ENCODE measurements around the gene GALNT13. TPM values are rescaled to one million over a fixed set of nuclear protein-coding genes. Genes with fewer than 3 reads are reported as not detected.

The GALNT13 gene
- total RNA-seq, 1 donor from 2014 or later = 0.19 TPM

DNA sequence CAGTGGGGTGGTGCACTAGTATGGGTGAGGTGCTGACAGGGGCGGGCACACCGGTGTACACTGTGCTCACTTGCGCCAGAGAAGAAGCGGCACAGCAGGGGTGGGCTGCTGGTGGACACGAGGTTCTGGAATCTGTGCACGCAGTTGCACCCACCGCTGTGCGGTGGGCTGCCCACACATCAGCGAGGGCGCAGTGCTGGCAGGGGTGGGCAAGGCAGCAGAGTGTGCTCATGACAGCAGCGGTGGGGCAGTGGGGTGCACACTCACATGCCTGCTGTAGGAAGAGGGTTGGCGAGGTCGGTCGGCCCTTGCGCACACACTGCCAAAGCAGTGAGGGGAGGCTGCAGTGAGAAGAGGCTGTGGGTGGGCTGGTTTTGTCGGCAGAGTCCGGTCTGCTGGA is 141.8 kb downstream of the GALNT13 start:
- Histone ChIP-seq H3K27ac (replicated peaks) (no peak overlapping the region), H3K36me3 (no peaks in the 10 kb centered on the region), H3K9me3 (replicated peaks) (peaks cover 44% of the 10 kb centered on the region), H3K27me3 (ENCODE audit: low read depth) (no peaks in the 10 kb centered on the region), H3K4me3 (no peak overlapping the region), H3K4me1 (no peaks in the 10 kb centered on the region)
- intact Hi-C loops (cut with micrococcal nuclease) = no loop called here
- no peak for DNase-seq
- TF ChIP-seq, protein P1, sequence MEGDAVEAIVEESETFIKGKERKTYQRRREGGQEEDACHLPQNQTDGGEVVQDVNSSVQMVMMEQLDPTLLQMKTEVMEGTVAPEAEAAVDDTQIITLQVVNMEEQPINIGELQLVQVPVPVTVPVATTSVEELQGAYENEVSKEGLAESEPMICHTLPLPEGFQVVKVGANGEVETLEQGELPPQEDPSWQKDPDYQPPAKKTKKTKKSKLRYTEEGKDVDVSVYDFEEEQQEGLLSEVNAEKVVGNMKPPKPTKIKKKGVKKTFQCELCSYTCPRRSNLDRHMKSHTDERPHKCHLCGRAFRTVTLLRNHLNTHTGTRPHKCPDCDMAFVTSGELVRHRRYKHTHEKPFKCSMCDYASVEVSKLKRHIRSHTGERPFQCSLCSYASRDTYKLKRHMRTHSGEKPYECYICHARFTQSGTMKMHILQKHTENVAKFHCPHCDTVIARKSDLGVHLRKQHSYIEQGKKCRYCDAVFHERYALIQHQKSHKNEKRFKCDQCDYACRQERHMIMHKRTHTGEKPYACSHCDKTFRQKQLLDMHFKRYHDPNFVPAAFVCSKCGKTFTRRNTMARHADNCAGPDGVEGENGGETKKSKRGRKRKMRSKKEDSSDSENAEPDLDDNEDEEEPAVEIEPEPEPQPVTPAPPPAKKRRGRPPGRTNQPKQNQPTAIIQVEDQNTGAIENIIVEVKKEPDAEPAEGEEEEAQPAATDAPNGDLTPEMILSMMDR (IDR thresholded peaks at IDR 0.05; ENCODE audit: borderline replicate concordance) = no peak

DNA sequence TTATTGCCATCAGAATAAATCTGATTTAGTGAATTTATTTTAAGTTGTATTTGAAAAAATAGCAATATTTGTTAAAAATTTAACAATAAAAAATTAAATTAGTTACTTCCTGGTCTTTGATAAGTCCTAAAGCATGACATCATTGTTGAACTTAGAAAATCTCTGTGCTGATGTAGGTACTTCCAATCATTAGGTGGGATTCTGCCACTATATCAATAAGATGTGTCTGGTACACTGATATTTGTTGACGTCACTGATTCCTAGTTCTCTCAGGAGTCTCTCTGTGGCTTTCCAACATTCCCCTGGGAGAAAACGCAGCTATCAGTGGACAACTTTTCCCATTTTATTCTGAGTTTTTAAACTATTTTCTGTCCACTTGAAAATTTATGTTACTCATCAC is 143.5 kb downstream of the GALNT13 start:
- Histone ChIP-seq H3K27ac (replicated peaks) (no peak overlapping the region), H3K4me3 (no peak overlapping the region), H3K27me3 (ENCODE audit: low read depth) (no peaks in the 10 kb centered on the region), H3K36me3 (no peaks in the 10 kb centered on the region), H3K4me1 (no peaks in the 10 kb centered on the region), H3K9me3 (replicated peaks) (peaks cover 35% of the 10 kb centered on the region)
- no peak for DNase-seq
- TF ChIP-seq, protein P1 (IDR thresholded peaks at IDR 0.05; ENCODE audit: borderline replicate concordance) = no peak
- intact Hi-C loops (cut with micrococcal nuclease) = no loop called here

DNA sequence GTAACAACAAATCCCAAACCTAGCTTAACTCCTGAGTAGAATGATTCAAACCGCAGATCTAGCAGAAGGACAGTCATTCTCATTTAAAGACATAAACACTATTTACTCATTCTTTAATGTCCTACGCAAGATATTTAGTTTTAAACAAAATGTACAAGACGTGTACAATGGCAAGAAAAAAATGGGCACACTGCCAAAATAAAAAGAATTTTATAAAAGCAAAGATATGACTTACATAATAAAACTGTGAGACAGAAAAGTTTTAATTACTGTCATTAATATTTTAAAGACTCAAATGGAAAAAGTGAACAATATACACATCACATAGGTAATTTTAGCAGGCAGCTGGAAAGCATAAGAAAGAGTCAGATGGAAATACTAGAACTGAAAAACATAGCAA is 157.8 kb downstream of the GALNT13 start:
- TF ChIP-seq, protein P1 (IDR thresholded peaks at IDR 0.05; ENCODE audit: borderline replicate concordance) = no peak
- H3K36me3 ChIP-seq = no peaks in the 10 kb centered on the region
- peaks cover 39% of the 10 kb centered on the region for H3K9me3 ChIP-seq (replicated peaks)
- intact Hi-C loops (cut with micrococcal nuclease) = no loop called here
- DNase-seq = no peak
- no peaks in the 10 kb centered on the region for H3K27me3 ChIP-seq (ENCODE audit: low read depth)
- H3K4me1 ChIP-seq = no peaks in the 10 kb centered on the region
- no peak overlapping the region for H3K4me3 ChIP-seq
- no peak overlapping the region for H3K27ac ChIP-seq (replicated peaks)

DNA sequence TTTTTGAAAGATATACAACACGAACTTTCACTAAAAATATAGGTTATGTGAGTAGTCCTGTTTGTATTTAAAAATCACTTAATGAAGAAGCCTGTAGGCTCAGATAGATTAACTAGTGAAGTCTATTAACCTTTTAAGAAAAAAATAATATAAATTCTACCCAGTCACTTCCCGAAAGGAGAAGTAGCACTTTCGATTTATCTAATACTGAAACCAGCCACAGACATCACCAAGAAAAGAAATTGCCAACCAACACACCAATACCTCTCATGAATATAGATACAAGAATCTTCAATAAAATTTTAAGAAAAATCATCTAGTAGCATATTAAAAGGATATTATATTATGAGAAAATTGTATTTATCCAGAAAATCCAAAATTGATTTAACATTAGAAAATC is 160.5 kb downstream of the GALNT13 start:
- TF ChIP-seq, protein P1 (IDR thresholded peaks at IDR 0.05; ENCODE audit: borderline replicate concordance) = no peak
- DNase-seq = no peak
- H3K27ac ChIP-seq (replicated peaks) = no peak overlapping the region

DNA sequence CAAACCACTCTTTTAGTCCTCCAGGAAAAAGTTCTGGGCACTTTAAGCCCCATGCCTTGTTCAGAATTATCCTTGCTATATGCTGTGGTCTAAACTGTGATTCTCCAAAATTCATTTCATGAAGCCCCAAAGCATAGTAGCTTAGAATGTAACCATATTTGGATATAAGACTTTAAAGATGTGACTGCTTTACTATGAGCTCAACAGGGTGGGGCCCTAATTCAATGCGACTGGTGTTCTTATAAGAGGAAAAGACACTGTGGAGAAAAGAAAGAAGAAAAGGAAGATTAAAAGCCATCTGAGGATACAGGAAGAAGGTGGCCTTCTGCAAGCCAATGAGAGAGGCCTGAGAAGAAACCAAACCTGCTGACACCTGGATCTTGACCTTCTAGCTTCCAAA is 174.8 kb downstream of the GALNT13 start:
- Histone ChIP-seq H3K4me3 (no peak overlapping the region), H3K27ac (replicated peaks) (no peak overlapping the region), H3K9me3 (replicated peaks) (no peaks in the 10 kb centered on the region), H3K36me3 (no peaks in the 10 kb centered on the region), H3K27me3 (ENCODE audit: low read depth) (no peaks in the 10 kb centered on the region), H3K4me1 (no peaks in the 10 kb centered on the region)
- DNase-seq = no peak
- TF ChIP-seq, protein P1 (IDR thresholded peaks at IDR 0.05; ENCODE audit: borderline replicate concordance) = no peak
- intact Hi-C loops (cut with micrococcal nuclease) = no loop called here

More for the DNA sequence above, 160.5 kb downstream of the GALNT13 start:
- intact Hi-C loops (cut with micrococcal nuclease) = no loop called here
- no peaks in the 10 kb centered on the region for H3K36me3 ChIP-seq
- no peaks in the 10 kb centered on the region for H3K27me3 ChIP-seq (ENCODE audit: low read depth)
- H3K4me3 ChIP-seq = no peak overlapping the region
- H3K4me1 ChIP-seq = no peaks in the 10 kb centered on the region
- peaks cover 29% of the 10 kb centered on the region for H3K9me3 ChIP-seq (replicated peaks)

DNA sequence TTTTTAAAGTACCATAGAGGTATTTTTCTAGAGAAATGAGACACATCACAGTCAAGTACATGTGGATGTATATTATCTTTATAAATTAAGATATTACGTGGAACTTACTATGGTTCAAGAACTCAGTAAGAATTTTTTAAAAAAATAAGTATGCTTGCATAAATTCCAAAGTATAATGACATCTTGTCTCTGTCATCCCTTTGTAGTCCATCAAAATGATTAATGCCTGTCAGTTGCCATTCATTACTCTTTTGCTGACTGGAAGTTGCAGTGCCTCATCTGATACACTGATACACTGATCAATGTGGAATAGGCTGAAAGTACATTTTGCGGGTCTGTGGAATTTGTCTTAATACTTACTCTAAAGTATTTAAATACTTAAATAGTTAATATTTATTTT is 177.2 kb downstream of the GALNT13 start:
- TF ChIP-seq, protein P1 (IDR thresholded peaks at IDR 0.05; ENCODE audit: borderline replicate concordance) = no peak
- no peak overlapping the region for H3K4me3 ChIP-seq
- no peaks in the 10 kb centered on the region for H3K4me1 ChIP-seq
- no peaks in the 10 kb centered on the region for H3K27me3 ChIP-seq (ENCODE audit: low read depth)
- no peaks in the 10 kb centered on the region for H3K36me3 ChIP-seq
- DNase-seq = no peak
- H3K9me3 ChIP-seq (replicated peaks) = peaks cover 6% of the 10 kb centered on the region
- no peak overlapping the region for H3K27ac ChIP-seq (replicated peaks)
- intact Hi-C loops (cut with micrococcal nuclease) = no loop called here
